ENCODE measurements around the gene FAM120A. TPM values are rescaled to one million over a fixed set of nuclear protein-coding genes. Genes with fewer than 3 reads are reported as not detected.

The FAM120A gene
- total RNA-seq, 1 donor, result 185 TPM

DNA sequence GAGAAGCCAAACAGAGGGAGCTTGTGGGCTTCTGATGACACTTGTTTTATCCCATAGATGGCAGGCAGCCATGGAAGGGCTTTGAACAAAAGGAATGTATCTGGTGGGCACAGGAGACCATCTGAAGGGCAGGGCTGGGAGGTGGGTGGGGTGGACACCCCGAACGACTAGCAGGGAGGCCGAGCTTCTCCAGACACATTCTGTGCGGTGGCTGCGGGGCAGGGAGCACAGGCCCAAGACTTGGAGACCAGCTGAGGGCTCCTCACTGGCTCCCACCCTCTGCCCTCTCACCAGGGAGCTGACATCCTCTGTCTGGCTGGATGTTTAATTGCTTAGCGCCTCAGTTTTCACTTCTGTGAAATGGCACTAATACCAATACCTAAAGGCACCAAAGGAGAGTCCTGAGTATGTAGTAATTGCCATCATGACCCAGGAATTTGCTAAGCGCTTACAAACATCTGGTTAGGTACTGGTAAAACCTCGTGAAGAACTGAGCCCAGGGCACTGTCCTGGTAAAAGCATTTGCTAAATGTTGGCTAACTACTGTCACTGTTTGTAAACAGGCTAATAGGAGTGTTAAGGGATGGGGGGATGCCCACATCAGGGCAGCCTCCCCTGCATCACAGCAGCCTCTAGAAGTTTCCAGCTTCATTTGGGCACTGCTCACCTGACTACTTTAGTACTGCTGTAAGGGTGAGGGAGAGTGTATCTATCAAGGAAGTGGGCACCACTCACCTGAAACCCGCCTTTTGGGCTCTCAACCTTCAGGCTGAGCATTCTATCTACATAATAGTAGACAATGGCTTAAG is 122.8 kb downstream of the FAM120A start:
- TF ChIP-seq, protein P1, sequence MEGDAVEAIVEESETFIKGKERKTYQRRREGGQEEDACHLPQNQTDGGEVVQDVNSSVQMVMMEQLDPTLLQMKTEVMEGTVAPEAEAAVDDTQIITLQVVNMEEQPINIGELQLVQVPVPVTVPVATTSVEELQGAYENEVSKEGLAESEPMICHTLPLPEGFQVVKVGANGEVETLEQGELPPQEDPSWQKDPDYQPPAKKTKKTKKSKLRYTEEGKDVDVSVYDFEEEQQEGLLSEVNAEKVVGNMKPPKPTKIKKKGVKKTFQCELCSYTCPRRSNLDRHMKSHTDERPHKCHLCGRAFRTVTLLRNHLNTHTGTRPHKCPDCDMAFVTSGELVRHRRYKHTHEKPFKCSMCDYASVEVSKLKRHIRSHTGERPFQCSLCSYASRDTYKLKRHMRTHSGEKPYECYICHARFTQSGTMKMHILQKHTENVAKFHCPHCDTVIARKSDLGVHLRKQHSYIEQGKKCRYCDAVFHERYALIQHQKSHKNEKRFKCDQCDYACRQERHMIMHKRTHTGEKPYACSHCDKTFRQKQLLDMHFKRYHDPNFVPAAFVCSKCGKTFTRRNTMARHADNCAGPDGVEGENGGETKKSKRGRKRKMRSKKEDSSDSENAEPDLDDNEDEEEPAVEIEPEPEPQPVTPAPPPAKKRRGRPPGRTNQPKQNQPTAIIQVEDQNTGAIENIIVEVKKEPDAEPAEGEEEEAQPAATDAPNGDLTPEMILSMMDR (IDR thresholded peaks at IDR 0.05; ENCODE audit: insufficient read depth, low read depth, low read length), result no peak
- H3K4me3 ChIP-seq (ENCODE audit: low read depth, low read length), result no peak overlapping the region
- DNase-seq (ENCODE audit: low read depth), result no peak

DNA sequence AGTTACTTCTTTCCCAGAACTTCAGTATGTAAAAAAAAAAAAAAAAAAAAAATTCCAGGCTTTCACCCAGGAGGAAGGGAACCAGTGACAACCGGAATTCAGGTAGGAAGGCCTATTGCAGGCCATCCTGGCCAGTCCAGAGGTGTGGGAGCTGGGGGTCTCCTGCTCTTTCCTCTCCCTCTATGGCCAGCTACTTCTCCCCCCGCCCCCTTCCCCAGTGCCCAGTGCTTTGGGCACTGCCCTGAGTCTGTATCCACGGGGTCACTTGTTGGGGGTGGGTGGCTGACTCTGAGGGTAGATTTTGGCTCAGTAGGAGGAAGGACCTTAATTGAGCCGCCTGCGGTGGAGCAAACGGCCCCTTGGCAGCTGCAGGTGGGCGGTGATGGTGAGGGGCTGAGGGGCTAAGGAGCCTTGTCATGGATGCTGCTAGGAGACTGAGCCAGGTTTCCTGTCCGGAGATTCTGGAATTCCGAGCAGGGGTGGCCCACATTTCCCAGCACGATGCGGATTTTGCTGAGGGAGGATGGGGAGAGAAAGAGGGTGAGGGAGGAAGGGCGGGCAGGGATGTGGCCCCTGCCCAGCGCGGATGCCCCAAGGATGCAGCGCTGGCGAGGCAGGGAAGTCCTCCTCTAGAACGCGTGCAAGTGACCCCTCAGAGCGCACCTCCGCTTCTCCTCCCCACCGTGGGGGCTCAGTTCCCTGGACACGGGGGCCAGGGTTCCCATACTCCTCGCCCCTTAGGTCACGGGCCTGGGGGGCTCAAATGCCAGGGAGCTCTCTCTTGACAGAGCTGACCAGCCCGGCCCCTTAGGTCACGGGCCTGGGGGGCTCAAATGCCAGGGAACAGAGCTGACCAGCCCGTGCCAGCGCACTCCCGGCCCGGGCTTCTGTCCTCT is 123.7 kb downstream of the FAM120A start:
- TF ChIP-seq, protein P1 (IDR thresholded peaks at IDR 0.05; ENCODE audit: insufficient read depth, low read depth, low read length), result no peak
- H3K4me3 ChIP-seq (ENCODE audit: low read depth, low read length), result peak overlapping the region; percentile 76
- DNase-seq (ENCODE audit: low read depth), result no peak

DNA sequence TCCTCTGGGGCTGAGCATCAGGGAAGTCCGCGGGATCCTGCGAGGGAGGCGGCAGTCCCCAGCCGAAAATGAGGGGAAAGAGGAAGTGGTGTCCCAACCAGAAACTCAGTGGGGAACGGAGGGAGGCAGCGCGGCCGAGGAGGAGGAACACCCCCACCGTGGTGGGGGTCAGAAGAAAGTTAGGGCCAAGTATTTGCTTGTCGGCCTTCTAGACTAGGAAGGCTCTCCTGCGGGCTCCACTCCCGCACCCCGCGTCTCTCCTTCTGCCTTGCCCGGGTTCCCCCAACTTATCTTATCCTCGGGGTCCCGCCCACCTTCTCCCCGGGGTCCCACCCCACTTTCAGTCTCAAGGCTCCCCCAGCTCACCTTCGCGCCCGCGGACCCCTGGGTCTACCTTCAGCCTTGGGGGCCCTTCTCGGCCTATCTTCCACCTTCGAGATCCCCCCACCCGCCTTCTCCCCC is 124.3 kb downstream of the FAM120A start:
- peak; percentile 36 for DNase-seq (ENCODE audit: low read depth)
- peak overlapping the region; percentile 76 for H3K4me3 ChIP-seq (ENCODE audit: low read depth, low read length)

DNA sequence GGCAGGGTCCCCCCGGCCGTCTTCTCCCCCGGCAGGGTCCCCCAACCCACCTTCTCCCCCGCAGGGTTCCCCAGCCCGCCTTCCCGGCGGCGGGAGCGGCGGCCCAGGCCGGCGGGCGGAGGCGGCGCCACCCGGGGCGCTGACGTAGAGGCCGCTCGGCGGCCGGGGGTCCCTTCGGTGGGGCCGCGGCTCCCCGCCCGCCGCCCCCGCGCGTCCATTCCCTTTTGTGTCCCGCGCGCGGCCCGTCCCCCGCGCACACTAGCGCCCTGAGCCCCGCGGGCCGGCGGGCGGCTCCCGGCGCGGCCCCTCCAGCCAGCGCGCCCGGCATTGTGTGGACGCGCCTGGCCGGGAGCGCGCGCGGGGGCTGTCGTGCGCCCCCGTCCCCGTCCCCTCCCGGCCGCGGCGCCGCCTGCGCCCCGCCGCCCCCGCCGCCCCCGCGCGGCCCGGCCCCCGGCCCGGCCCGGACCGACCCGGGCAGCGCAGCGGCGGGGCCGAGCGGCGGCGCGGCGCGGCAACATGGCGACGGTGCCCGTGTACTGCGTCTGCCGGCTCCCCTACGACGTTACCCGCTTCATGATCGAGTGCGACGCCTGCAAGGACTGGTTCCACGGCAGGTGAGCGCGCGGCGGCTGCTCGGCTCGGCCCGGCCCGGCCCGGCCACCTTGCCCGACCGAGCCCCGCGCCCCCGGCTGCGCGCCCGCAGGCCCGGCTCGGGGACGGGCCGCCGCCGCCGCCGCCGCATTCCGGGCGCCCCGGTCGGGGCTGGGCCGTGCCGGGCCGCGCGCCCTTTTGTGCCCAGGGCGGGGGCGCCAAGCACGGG is 125.0 kb downstream of the FAM120A start, which contains the start of gene PHF2:
PHF2 (plus strand) TSS at position 327 of the 820 bp plus-strand sequence; CDS start at position 517, 190 bp downstream.
- TF ChIP-seq, protein P1 (IDR thresholded peaks at IDR 0.05; ENCODE audit: insufficient read depth, low read depth, low read length), result no peak
- H3K4me3 ChIP-seq (ENCODE audit: low read depth, low read length), result peak within 1 kb of the TSS; percentile 76
- no peak for DNase-seq (ENCODE audit: low read depth)

More for the DNA sequence above, 124.3 kb downstream of the FAM120A start:
- TF ChIP-seq, protein P1 (IDR thresholded peaks at IDR 0.05; ENCODE audit: insufficient read depth, low read depth, low read length), result no peak

- TF ChIP-seq, protein P1 (IDR thresholded peaks at IDR 0.05; ENCODE audit: insufficient read depth, low read depth, low read length), result no peak
- H3K4me3 ChIP-seq (ENCODE audit: low read depth, low read length), result peak overlapping the region; percentile 57
- DNase-seq (ENCODE audit: low read depth), result peak; percentile 31
Measured at GRCh38 chr9:93577078-93577974, 125.8 kb downstream of the FAM120A start.

All from fibroblast of villous mesenchyme (primary cell).